ENCODE data around the gene PHRF1.
"Not testable (repeated sequence)": the region's sequence is repeated elsewhere in the genome, so short reads cannot be mapped to it uniquely, and the experiment has no call there.

The PHRF1 gene

DNA sequence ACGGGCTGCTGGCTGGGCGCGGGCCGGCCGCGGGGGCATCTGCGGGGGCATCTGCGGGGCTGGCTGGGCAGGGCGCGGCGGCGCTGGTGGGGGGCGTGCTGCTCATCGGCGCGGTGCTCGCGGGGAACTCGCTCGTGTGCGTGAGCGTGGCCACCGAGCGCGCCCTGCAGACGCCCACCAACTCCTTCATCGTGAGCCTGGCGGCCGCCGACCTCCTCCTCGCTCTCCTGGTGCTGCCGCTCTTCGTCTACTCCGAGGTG is 61.0 kb downstream of the PHRF1 start:
- no peak for DNase-seq

DNA sequence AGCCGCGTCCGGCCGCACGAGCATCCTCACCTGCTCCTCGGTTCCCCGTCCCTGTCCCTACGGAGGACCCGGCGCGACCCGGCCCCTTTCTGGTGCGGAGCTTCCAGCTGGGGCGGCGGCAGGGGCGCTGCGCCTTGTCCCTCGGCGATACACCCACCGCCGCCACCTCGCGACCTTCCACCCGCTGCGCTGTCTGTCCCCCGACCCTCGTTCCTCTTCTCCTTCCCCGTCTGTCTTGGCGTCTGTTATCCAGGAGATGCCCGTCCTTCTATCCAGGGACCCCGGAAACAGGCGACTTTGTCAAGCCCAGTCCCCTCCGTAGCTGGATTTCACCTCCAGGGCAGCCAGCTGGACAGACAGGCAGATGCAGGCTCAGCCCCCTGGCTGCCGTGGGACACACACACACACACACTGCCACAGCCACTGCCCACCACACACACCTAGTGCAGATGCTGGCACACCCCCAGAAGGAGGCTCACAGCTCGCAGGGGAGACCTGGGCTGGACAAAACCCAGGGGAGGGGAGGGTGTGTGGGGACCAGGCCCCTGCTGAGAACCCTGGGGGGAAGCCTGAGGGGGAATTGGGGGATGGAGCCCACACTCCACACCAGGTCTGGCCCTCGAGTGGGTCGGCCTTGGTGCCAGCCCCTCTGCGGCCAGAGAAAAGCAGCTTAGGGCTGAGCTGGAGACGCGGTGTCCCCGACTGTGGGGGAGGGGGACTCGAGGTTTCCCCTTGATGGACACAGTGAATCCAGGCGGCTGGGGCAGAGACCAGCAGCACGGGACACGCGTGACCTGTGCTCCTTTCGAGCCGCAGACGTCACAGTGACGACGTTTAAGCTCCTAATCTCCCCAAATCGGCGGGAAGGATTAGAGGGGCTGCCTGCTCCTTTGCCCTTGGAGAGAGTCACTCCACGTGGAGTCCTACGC is 61.6 kb downstream of the PHRF1 start:
- DNase-seq, result no peak

DNA sequence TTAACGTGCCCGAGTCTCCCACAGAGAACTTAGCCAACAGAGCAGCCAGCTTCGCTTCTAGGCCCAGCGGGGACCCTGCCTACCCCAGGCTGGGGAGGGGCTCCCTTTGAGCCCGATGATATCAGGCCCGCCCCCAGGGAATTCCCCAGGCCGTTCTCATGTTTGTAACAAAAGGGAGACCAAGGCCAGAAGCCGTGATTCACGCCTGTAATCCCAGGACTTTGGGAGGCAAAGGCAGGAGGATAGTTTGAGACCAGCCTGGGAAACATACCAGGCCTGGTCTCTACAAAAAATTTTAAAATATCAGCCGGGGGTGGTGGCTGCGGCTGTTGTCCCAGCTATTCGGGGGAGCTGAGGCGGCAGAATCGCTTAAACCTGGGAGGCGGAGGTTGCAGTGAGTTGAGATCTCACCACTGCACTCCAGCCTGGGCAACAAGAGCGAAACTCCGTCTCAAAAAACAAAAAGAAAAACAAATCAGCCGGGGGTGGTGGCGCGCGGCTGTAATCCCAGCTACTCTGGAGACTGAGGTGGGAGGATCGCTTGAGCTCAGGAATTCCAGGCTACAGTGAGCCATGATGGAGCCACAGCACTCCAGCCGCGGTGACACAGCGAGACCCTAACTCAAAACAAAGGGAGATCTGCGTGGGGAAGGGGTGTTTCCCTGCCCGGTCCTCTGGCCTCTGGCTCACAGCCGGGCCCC is 62.5 kb downstream of the PHRF1 start:
- DNase-seq, result no peak

DNA sequence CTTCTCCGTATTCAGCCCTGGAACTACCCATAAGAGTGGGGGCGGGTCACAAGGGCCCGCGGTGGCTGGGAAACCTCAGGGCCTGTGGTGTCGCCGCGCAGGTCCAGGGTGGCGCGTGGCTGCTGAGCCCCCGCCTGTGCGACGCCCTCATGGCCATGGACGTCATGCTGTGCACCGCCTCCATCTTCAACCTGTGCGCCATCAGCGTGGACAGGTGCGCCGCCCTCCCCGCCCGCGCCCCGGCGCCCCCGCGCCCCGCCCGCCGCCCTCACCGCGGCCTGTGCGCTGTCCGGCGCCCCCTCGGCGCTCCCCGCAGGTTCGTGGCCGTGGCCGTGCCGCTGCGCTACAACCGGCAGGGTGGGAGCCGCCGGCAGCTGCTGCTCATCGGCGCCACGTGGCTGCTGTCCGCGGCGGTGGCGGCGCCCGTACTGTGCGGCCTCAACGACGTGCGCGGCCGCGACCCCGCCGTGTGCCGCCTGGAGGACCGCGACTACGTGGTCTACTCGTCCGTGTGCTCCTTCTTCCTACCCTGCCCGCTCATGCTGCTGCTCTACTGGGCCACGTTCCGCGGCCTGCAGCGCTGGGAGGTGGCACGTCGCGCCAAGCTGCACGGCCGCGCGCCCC is 63.2 kb downstream of the PHRF1 start:
- no peak for DNase-seq

DNA sequence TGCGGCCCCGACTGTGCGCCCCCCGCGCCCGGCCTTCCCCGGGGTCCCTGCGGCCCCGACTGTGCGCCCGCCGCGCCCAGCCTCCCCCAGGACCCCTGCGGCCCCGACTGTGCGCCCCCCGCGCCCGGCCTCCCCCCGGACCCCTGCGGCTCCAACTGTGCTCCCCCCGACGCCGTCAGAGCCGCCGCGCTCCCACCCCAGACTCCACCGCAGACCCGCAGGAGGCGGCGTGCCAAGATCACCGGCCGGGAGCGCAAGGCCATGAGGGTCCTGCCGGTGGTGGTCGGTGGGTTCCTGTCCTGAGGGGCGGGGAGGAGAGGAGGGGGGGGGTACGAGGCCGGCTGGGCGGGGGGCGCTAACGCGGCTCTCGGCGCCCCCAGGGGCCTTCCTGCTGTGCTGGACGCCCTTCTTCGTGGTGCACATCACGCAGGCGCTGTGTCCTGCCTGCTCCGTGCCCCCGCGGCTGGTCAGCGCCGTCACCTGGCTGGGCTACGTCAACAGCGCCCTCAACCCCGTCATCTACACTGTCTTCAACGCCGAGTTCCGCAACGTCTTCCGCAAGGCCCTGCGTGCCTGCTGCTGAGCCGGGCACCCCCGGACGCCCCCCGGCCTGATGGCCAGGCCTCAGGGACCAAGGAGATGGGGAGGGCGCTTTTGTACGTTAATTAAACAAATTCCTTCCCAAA is 63.9 kb downstream of the PHRF1 start:
- DNase-seq, result no peak

DNA sequence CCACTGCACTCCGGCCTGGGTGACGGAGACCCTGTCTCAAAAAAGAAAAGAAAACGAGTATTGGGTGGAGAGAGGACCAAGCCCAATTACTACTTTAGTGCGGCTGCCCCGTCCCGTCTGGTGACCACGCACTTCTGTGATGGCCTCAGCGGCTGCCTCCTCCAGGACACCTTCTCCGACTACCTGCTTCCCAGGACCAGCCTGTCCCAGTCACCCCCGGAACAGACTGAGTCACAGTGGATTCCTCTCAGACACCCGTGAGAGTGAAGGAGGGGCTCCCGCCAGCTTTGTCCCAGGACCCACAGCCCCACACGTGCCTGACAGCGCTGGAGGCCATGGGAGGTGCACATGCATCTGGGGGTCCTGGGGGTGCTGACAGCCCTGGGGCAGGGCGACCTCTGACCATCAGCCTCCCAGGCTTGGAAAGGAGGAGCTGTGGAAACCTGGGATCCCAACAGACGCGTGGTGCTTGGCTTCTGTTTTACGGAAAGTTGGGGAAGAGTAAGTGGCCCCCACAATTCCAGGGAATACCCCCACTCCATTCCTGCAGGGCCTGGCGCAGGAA is 65.6 kb downstream of the PHRF1 start:
- DNase-seq, result no peak

DNA sequence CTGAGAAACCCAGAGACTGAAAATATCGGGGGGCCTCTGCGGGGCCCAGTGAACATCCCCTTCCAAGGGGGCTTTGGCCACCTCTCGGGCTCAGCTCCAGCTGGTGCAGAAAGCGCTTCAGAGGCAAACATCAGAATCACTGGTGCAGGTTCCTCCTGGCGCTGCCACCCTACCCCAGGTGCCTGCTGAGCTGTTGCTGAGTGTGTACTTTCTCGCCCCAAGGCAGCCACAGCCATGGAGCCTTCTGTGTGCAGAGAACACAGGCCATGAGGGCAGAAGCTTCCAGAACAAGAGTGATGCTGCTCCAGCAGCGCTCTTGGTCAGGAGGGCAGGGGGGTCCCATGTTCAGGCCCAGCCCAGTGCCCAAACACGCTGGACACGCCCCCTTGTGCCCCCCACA is 67.1 kb downstream of the PHRF1 start:
- DNase-seq, result no peak

DNA sequence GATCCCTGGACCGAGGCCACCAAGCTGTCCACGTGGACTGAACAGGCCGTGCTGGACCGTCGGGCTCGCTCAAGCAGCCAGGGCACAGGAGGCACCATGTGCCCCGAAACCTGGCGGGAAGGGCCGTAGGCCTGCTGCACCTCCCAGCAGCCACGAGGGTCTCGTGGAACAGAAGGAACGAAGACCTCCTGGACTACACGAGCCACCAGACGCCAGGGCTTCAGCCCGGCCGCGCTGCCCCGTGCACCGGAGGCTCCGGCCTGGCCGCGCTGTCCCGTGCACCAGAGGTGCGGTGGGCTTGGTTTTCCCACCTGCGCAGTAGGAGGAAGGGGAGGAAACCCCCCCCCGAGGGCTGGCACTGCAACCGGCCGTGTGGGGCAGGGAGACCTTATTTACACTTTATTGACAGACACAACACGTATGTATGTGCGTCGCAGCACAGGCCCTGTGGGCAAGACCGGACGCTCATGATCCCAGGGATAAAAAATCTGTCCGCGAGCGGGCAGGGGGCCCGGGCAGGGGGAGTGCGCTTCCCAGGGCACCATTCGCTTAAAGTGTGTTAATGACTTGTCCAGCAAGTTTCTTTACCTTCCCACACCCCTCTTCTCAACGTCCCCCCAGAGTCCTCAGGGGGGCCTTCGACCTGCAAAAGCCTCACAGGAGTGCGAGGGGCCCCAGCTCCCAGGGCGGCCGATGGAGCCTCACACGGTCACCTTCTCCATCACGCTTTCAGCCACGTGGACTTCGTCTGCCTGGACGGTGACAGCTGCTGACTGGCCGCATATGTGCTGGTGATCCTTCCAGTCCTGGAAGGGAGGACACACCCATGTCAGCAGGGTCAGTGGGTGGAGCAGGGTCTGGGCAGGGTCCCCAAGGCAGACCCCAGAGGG is 67.8 kb downstream of the PHRF1 start:
- DNase-seq, result no peak

DNA sequence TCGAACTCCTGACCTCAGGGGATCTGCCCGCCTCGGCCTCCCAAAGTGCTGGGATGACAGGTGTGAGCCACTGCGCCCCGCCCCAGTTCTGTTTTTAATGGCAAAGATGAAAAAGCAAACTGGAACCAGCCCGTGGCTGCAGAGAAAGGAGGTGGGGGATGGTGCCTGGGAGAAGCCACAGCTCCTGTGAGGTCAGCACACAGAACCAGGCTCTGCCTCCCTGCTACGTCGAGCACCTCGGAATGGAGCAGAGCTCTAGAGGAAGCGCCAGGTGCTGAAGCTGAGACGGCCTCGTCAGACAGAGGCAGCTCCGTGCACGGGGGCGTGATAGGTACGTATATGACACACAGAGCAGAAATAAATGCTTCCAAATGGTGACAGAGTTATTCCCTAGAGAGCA is 69.3 kb downstream of the PHRF1 start:
- DNase-seq, result no peak

DNA sequence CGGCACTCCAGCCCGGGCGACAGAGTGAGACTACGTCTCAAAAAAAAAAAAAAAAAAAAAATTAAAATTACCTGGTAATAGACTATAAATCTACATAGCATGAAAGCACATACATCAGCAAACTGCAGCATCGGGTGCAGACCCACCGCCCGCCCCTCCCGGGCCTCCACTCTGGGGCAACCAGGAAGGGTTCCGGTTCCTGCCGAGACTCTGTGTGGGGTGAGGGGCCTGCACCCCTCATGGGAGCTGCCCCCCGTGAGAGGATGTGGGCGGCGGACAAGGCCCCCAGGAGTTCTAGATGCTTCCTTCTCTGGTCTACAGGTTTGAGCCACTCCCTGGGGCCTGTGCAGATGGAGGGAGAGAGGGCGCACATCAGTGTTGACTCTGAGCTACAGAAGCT is 69.9 kb downstream of the PHRF1 start:
- DNase-seq, result no peak

DNA sequence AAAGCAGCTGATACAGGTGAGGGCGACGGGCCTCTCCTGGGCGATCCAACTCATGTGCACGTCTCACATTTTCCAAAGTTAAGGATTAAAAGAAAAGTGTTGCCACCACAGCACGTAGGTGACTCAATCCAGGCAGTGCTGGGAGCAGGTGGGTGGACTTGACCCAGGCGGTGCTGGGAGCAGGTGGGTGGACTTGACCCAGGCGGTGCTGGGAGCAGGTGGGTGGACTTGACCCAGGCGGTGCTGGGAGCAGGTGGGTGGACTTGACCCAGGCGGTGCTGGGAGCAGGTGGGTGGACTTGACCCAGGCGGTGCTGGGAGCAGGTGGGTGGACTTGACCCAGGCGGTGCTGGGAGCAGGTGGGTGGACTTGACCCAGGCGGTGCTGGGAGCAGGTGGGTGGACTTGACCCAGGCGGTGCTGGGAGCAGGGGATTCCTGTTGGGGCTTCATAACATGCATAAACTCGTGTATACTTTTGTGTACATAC is 71.4 kb downstream of the PHRF1 start:
- DNase-seq, result not testable (repeated sequence)

DNA sequence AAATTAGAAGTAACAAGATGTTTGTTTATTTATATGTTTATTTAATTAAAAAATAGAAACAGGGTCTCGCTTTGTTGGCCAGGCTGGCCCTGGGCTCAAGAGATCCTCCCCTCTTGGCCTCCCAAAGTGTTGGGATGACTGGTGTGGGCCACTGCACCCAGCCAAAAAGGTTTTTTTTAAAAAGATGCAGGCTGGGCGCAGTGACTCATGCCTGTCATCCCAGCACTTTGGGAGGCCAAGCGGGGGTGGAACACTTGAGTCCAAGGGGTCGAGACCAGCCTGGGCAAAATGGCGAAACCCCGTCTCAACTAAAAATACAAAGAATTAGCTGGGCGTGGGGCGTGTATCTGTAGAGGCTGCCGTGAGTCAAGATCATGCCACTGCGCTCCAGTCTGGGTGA is 74.2 kb downstream of the PHRF1 start:
- DNase-seq, result no peak

DNA sequence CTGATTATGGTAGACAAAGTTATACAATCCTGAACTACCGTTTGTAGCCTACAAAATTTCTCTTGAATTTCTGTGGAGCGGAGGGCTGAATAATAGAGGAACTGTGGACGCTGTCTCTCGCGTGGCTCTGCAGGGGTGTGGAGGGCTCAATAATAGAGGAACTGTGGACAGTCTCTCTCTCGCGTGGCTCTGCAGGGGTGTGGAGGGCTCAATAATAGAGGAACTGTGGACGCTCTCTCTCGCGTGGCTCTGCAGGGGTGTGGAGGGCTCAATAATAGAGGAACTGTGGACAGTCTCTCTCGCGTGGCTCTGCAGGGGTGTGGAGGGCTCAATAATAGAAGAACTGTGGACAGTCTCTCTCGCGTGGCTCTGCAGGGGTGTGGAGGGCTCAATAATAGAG is 76.9 kb downstream of the PHRF1 start:
- not testable (repeated sequence) for DNase-seq

DNA sequence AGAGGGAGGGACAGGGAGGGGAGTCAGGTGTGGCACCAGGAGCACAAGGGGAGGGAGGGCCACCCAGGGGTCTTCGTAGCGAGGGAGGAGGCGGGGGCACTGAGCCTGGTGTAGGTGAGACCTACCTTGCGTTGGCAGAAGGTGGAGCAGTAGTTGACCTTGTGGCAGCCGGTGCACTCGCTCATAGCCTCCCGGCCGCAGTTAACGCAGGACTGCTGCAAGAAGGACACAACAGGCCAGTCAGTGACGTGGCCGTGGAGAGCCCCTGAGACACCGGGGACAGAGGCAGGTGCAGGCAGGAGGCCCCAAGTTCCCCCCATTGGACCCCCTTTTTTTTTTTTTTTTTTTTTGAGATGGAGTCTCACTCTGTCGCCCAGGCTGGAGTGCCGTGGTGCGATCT is 77.6 kb downstream of the PHRF1 start:
- DNase-seq, result no peak

DNA sequence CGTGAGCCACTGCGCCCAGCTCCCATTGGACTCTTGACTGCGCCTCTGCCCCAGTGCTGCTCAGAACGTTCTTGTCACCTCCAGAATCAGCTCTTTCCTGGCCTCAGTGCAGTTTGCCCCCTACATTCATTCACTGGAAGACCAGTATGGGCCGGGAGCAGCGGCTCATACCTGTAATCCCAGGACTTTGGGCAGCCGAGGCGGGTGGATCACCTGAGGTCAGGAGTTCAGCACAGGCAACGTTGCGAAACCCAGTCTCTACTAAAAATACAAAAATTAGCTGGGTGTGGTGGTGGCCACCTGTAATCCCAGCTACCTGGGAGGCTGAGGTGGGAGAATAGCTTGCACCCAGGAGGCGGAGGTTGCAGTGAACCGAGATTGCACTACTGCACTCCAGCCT is 78.2 kb downstream of the PHRF1 start:
- DNase-seq, result not testable (repeated sequence)

DNA sequence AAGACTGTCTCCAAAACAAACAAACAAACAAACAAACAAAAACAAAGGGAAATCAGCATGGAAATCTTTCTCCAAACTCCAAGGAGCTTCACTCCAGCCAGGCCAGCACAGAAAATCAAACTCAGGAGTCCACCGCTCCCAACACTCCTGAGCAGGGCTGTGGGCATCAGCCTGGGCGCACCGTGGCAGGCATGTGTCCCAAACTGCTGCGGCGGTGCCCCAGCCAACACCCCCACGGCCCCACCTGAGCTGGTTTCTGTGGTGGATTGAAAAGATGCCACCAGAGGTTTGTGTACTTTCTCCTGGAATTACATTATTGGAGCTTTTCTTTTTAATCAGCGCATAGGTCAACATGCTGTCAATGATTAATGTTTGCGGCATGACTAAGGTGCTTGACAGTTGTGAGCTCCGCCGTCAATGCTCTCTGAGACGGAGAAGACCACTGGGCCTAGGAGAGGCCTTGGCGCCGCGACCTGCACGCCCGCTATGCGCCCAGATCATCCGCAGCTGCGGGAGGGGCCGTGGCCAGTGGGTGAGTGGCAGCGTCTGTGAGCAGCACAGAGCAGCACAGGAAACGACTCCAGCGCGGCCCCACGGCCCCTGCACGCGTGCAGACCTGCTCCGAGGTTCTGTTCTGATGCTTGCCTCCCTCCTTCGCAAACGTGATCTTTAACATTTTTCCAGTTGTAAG is 78.9 kb downstream of the PHRF1 start:
- DNase-seq, result no peak

DNA sequence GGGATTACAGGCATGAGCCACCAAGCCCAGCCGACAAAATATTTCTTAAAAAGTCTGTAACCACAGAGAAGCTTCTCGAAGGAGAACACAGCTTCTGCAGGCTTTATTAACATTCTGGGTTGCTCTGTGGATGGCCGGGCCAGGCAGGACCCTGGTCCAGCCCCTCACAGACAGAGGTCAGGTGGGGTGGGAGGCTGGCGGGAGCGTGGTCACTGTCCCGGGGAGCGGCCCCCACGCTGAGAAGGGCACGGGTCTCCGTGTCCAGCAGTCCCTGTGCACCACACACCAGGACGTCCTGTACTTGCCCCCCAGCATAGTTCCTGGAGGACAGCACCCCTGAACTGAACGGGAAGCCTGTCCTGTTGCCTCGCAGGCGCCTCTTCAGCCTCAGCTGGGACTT is 80.2 kb downstream of the PHRF1 start:
- no peak for DNase-seq

DNA sequence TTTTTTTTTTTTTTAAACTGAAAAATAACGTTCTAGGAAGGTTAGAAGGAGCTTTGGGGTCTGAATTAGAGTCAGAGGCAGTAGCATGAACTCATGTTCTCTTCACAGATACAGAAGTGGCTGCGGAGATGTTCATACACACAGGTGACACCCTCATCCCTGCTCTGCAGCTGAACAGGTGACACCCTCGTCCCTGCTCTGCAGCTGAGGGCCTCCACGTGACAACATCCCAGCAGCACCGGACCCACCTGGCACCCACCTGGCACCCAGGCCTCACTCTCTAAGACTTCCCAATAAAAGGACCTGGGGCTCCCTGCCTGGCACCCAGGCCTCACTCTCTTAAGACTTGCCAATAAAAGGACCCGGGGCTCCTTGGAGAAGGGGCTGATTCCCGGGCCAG is 80.6 kb downstream of the PHRF1 start:
- DNase-seq, result no peak

DNA sequence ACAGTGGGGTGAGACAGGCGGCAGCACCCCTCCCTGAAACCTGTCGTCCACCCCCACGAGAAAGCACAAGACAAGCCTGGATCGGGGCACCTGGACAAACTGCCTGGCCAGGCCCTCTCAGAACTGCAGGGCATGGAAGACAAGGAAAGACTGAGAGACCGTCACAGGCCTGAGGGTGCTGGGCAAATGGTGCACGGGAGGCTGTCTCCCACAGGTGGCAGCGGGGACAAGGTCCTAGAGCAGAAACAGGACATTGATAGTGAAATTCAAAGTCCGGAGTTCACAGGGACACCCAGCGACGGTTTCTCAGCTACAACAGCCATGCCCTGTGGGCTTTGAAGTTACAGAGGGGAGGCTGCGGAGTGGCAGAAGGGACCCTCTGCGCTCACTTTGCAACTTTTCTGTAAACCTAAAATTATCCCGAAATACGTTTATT is 81.4 kb downstream of the PHRF1 start:
- DNase-seq, result no peak

DNA sequence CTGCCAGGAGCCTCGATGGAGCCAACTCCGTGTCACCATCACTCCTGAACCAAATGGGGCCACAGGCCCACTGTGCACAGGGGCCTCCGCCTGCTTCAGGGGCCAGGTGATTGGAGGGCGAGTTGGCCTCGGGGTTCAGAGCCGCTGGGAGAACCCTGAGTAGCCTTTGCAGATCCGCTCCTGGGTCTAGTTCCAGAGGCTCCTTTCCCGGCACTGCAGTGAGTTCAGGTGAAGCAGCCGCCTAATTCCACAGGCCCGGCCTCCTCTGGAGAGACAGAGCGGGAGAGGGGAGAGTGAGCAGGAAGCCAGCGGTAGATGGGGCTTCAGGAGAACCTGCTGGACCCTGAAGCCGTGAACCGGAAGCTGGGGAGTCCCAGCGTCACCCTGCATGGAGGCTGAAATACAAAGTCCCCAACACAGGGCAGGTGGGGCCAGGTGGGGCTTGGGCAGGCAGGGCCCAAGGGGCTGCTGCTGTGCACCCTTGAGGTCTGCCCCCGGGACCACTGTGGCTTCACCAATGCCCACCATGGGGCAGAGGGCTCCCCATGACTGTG is 83.3 kb downstream of the PHRF1 start:
- DNase-seq, result no peak

DNA sequence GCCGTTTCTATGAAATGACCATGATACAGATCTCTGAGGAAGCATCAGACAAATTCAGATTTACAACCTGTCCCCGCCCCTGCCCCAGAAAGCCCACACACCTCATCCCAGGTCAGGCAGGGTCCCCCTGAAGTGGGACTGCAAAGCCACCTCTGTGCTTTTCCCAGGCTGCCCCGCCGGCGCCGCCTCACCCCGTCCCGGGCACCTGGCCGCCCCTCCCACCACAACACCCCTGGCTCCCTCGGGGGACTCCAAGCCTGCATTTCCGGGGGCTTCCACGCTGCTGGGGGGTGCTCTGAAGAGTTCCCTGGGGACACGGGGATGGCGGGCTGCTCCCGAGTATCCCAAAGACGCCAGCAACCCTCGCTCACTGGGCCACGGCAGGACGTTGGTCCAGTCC is 84.0 kb downstream of the PHRF1 start:
- DNase-seq, result no peak

Data from CD4-positive, alpha-beta T cell treated with Interleukin-17A for 1 hour (primary cell).